Measurements from ENCODE around the gene PPCS.

PPCS gene

GRCh38 chr1:42427240-42427639 is 29.1 kb upstream of the PPCS start:
- H3K27ac ChIP-seq (ENCODE audit: low read depth, low read length), result no peak overlapping the region

GRCh38 chr1:42429603-42430002 is 26.7 kb upstream of the PPCS start:
- no peak overlapping the region for H3K27ac ChIP-seq (ENCODE audit: low read depth, low read length)
- no peaks in the 10 kb centered on the region for H3K9me3 ChIP-seq (ENCODE audit: control insufficient read depth, insufficient read depth, low read depth, low read length)
- H3K27me3 ChIP-seq (ENCODE audit: control insufficient read depth, insufficient read depth, low read length), result no peaks in the 10 kb centered on the region
- H3K36me3 ChIP-seq (ENCODE audit: control insufficient read depth, insufficient read depth, low read length), result no peaks in the 10 kb centered on the region
- no peak overlapping the region for H3K9ac ChIP-seq (ENCODE audit: low read length)
- peaks cover 5% of the 10 kb centered on the region; the same call in 1 of the 2 replicates for H3K4me1 ChIP-seq (ENCODE audit: control insufficient read depth, insufficient read depth, low read length)
- no peak overlapping the region for H3K4me3 ChIP-seq (ENCODE audit: low read depth, low read length)

More at GRCh38 chr1:42427240-42427639, 29.1 kb upstream of the PPCS start:
- Histone ChIP-seq H3K9ac (ENCODE audit: low read length) (no peak overlapping the region), H3K36me3 (ENCODE audit: control insufficient read depth, insufficient read depth, low read length) (no peaks in the 10 kb centered on the region), H3K4me3 (ENCODE audit: low read depth, low read length) (no peak overlapping the region), H3K27me3 (ENCODE audit: control insufficient read depth, insufficient read depth, low read length) (no peaks in the 10 kb centered on the region), H3K9me3 (ENCODE audit: control insufficient read depth, insufficient read depth, low read depth, low read length) (no peaks in the 10 kb centered on the region), H3K4me1 (ENCODE audit: control insufficient read depth, insufficient read depth, low read length) (0 out of 2 replicates have a peak, but pooled peaks cover 5% of the 10 kb centered on the region)

- Histone ChIP-seq H3K9ac (ENCODE audit: low read length) (no peak overlapping the region), H3K9me3 (ENCODE audit: control insufficient read depth, insufficient read depth, low read depth, low read length) (no peaks in the 10 kb centered on the region), H3K4me3 (ENCODE audit: low read depth, low read length) (no peak overlapping the region), H3K4me1 (ENCODE audit: control insufficient read depth, insufficient read depth, low read length) (peaks cover 5% of the 10 kb centered on the region; the same call in 1 of the 2 replicates), H3K36me3 (ENCODE audit: control insufficient read depth, insufficient read depth, low read length) (no peaks in the 10 kb centered on the region), H3K27me3 (ENCODE audit: control insufficient read depth, insufficient read depth, low read length) (no peaks in the 10 kb centered on the region), H3K27ac (ENCODE audit: low read depth, low read length) (no peak overlapping the region)
Measured at GRCh38 chr1:42430286-42431135, 25.8 kb upstream of the PPCS start.

- Histone ChIP-seq H3K4me3 (ENCODE audit: low read depth, low read length) (no peak overlapping the region), H3K36me3 (ENCODE audit: control insufficient read depth, insufficient read depth, low read length) (no peaks in the 10 kb centered on the region), H3K27me3 (ENCODE audit: control insufficient read depth, insufficient read depth, low read length) (no peaks in the 10 kb centered on the region)
Measured at GRCh38 chr1:42431514-42431913, 24.8 kb upstream of the PPCS start.

GRCh38 chr1:42432714-42433113 is 23.6 kb upstream of the PPCS start:
- no peaks in the 10 kb centered on the region for H3K27me3 ChIP-seq (ENCODE audit: control insufficient read depth, insufficient read depth, low read length)
- no peaks in the 10 kb centered on the region for H3K9me3 ChIP-seq (ENCODE audit: control insufficient read depth, insufficient read depth, low read depth, low read length)
- H3K36me3 ChIP-seq (ENCODE audit: control insufficient read depth, insufficient read depth, low read length), result no peaks in the 10 kb centered on the region
- no peak overlapping the region for H3K9ac ChIP-seq (ENCODE audit: low read length)
- no peak overlapping the region for H3K27ac ChIP-seq (ENCODE audit: low read depth, low read length)
- H3K4me3 ChIP-seq (ENCODE audit: low read depth, low read length), result no peak overlapping the region
- no peaks in the 10 kb centered on the region; the same call in 1 of the 2 replicates for H3K4me1 ChIP-seq (ENCODE audit: control insufficient read depth, insufficient read depth, low read length)

More at GRCh38 chr1:42431514-42431913, 24.8 kb upstream of the PPCS start:
- Histone ChIP-seq H3K4me1 (ENCODE audit: control insufficient read depth, insufficient read depth, low read length) (peaks cover 5% of the 10 kb centered on the region; the same call in 1 of the 2 replicates), H3K9me3 (ENCODE audit: control insufficient read depth, insufficient read depth, low read depth, low read length) (no peaks in the 10 kb centered on the region), H3K27ac (ENCODE audit: low read depth, low read length) (no peak overlapping the region), H3K9ac (ENCODE audit: low read length) (no peak overlapping the region)

- Histone ChIP-seq H3K4me3 (ENCODE audit: low read depth, low read length) (no peak overlapping the region), H3K36me3 (ENCODE audit: control insufficient read depth, insufficient read depth, low read length) (no peaks in the 10 kb centered on the region), H3K9ac (ENCODE audit: low read length) (no peak overlapping the region), H3K27ac (ENCODE audit: low read depth, low read length) (no peak overlapping the region), H3K4me1 (ENCODE audit: control insufficient read depth, insufficient read depth, low read length) (no peaks in the 10 kb centered on the region; the same call in 1 of the 2 replicates), H3K9me3 (ENCODE audit: control insufficient read depth, insufficient read depth, low read depth, low read length) (no peaks in the 10 kb centered on the region), H3K27me3 (ENCODE audit: control insufficient read depth, insufficient read depth, low read length) (no peaks in the 10 kb centered on the region)
Measured at GRCh38 chr1:42433369-42433768, 23.0 kb upstream of the PPCS start.

GRCh38 chr1:42434340-42434739 is 22.0 kb upstream of the PPCS start:
- no peaks in the 10 kb centered on the region for H3K36me3 ChIP-seq (ENCODE audit: control insufficient read depth, insufficient read depth, low read length)
- no peaks in the 10 kb centered on the region for H3K27me3 ChIP-seq (ENCODE audit: control insufficient read depth, insufficient read depth, low read length)
- no peaks in the 10 kb centered on the region; the same call in 1 of the 2 replicates for H3K4me1 ChIP-seq (ENCODE audit: control insufficient read depth, insufficient read depth, low read length)
- H3K9ac ChIP-seq (ENCODE audit: low read length), result no peak overlapping the region
- H3K4me3 ChIP-seq (ENCODE audit: low read depth, low read length), result no peak overlapping the region
- no peaks in the 10 kb centered on the region for H3K9me3 ChIP-seq (ENCODE audit: control insufficient read depth, insufficient read depth, low read depth, low read length)
- H3K27ac ChIP-seq (ENCODE audit: low read depth, low read length), result no peak overlapping the region

- Histone ChIP-seq H3K4me3 (ENCODE audit: low read depth, low read length) (no peak overlapping the region), H3K4me1 (ENCODE audit: control insufficient read depth, insufficient read depth, low read length) (no peaks in the 10 kb centered on the region), H3K27me3 (ENCODE audit: control insufficient read depth, insufficient read depth, low read length) (0 out of 2 replicates have a peak, but pooled peaks cover 3% of the 10 kb centered on the region), H3K9ac (ENCODE audit: low read length) (no peak overlapping the region), H3K36me3 (ENCODE audit: control insufficient read depth, insufficient read depth, low read length) (no peaks in the 10 kb centered on the region), H3K27ac (ENCODE audit: low read depth, low read length) (no peak overlapping the region), H3K9me3 (ENCODE audit: control insufficient read depth, insufficient read depth, low read depth, low read length) (no peaks in the 10 kb centered on the region)
Measured at GRCh38 chr1:42439940-42440339, 16.4 kb upstream of the PPCS start.

GRCh38 chr1:42442662-42443061 is 13.7 kb upstream of the PPCS start:
- Histone ChIP-seq H3K9me3 (ENCODE audit: control insufficient read depth, insufficient read depth, low read depth, low read length) (no peaks in the 10 kb centered on the region), H3K4me3 (ENCODE audit: low read depth, low read length) (no peak overlapping the region), H3K36me3 (ENCODE audit: control insufficient read depth, insufficient read depth, low read length) (no peaks in the 10 kb centered on the region), H3K27ac (ENCODE audit: low read depth, low read length) (no peak overlapping the region), H3K9ac (ENCODE audit: low read length) (no peak overlapping the region), H3K4me1 (ENCODE audit: control insufficient read depth, insufficient read depth, low read length) (no peaks in the 10 kb centered on the region), H3K27me3 (ENCODE audit: control insufficient read depth, insufficient read depth, low read length) (0 out of 2 replicates have a peak, but pooled peaks cover 3% of the 10 kb centered on the region)

- H3K9me3 ChIP-seq (ENCODE audit: control insufficient read depth, insufficient read depth, low read depth, low read length), result no peaks in the 10 kb centered on the region
- H3K4me1 ChIP-seq (ENCODE audit: control insufficient read depth, insufficient read depth, low read length), result no peaks in the 10 kb centered on the region
- no peaks in the 10 kb centered on the region for H3K36me3 ChIP-seq (ENCODE audit: control insufficient read depth, insufficient read depth, low read length)
- no peak overlapping the region for H3K4me3 ChIP-seq (ENCODE audit: low read depth, low read length)
- H3K27ac ChIP-seq (ENCODE audit: low read depth, low read length), result no peak overlapping the region
- H3K9ac ChIP-seq (ENCODE audit: low read length), result no peak overlapping the region
- 0 out of 2 replicates have a peak, but pooled peaks cover 2% of the 10 kb centered on the region for H3K27me3 ChIP-seq (ENCODE audit: control insufficient read depth, insufficient read depth, low read length)
Measured at GRCh38 chr1:42449256-42449655, 7.1 kb upstream of the PPCS start.

- Histone ChIP-seq H3K4me3 (ENCODE audit: low read depth, low read length) (no peak overlapping the region), H3K36me3 (ENCODE audit: control insufficient read depth, insufficient read depth, low read length) (no peaks in the 10 kb centered on the region), H3K4me1 (ENCODE audit: control insufficient read depth, insufficient read depth, low read length) (no peaks in the 10 kb centered on the region), H3K9ac (ENCODE audit: low read length) (no peak overlapping the region), H3K27me3 (ENCODE audit: control insufficient read depth, insufficient read depth, low read length) (no peaks in the 10 kb centered on the region), H3K27ac (ENCODE audit: low read depth, low read length) (no peak overlapping the region), H3K9me3 (ENCODE audit: control insufficient read depth, insufficient read depth, low read depth, low read length) (no peaks in the 10 kb centered on the region)
Measured at GRCh38 chr1:42450061-42450460, 6.3 kb upstream of the PPCS start.

Measured in HUES6 (cell line).